Keratinocyte (primary cell): ENCODE data around the gene ZEB2. TPM values are rescaled to one million over a fixed set of nuclear protein-coding genes. Genes with fewer than 3 reads are reported as not detected.

ENCODE experiments used
- DNase-seq: peaks from one replicate; pipeline ENCODE4 v3.0.0-alpha.2; 2011; ENCODE audit warnings: low read depth, missing footprints, low spot score
- FAIRE-seq: peaks from 2 replicates; lab custom pipeline; 2011; peaks lifted over from hg19 to GRCh38; lab: Jason Lieb, UNC
- H2AFZ ChIP-seq: 2 replicates; pipeline ENCODE4 v1.6.0; 2012; ENCODE audit warnings: low read length, control low read depth, inconsistent platforms; ENCODE audit not compliant: control insufficient read depth
- H3K27ac ChIP-seq: 2 replicates; pipeline ENCODE4 v1.5.1; 2011; ENCODE audit warnings: low read length; ENCODE audit not compliant: control insufficient read depth, insufficient read depth
- H3K27me3 ChIP-seq: 3 replicates; pipeline ENCODE4 v1.6.0; 2011; ENCODE audit warnings: low read length; ENCODE audit not compliant: control insufficient read depth, insufficient read depth; ENCODE audit errors: extremely low read depth
- H3K36me3 ChIP-seq, 2 experiments: 2 replicates in 1 of 2; 3 replicates in 1 of 2; pipeline ENCODE4 v1.5.1; 2011; ENCODE audit warnings: low read length in 2 of 2, mild to moderate bottlenecking in 1 of 2; ENCODE audit not compliant: control insufficient read depth in 2 of 2, insufficient read depth in 2 of 2; ENCODE audit errors: extremely low read depth in 1 of 2
- H3K4me1 ChIP-seq: 3 replicates; pipeline ENCODE4 v1.5.1; 2011; ENCODE audit warnings: low read length; ENCODE audit not compliant: control insufficient read depth, insufficient read depth; ENCODE audit errors: extremely low read depth
- H3K4me2 ChIP-seq: 3 replicates; pipeline ENCODE4 v1.6.0; 2011; ENCODE audit warnings: low read depth, low read length; ENCODE audit not compliant: control insufficient read depth, insufficient read depth; ENCODE audit errors: extremely low read depth
- H3K4me3 ChIP-seq, 3 experiments: fragments of 200-600 bp in 1 of 3; sonication (generic) in 1 of 3; 2 replicates in 2 of 3; 3 replicates in 1 of 3; pipeline ENCODE4 v1.5.1; 2011 to 2016; ENCODE audit warnings: low read length in 3 of 3, mild to moderate bottlenecking in 3 of 3, control low read depth in 2 of 3, inconsistent platforms in 1 of 3, low read depth in 1 of 3, mixed read lengths in 1 of 3, mixed run types in 1 of 3, moderate library complexity in 1 of 3; ENCODE audit not compliant: control insufficient read depth in 2 of 3, insufficient read depth in 2 of 3; ENCODE audit errors: extremely low read depth in 1 of 3
- H3K79me2 ChIP-seq: 2 replicates; pipeline ENCODE4 v1.6.0; 2012; ENCODE audit warnings: low read length; ENCODE audit not compliant: control insufficient read depth, insufficient read depth
- H3K9ac ChIP-seq: 3 replicates; pipeline ENCODE4 v1.6.0; 2011; ENCODE audit warnings: low read length; ENCODE audit not compliant: control insufficient read depth, insufficient read depth; ENCODE audit errors: extremely low read depth
- H3K9me1 ChIP-seq: 3 replicates; pipeline ENCODE4 v1.6.0; 2011; ENCODE audit warnings: low read length; ENCODE audit not compliant: control insufficient read depth, insufficient read depth; ENCODE audit errors: extremely low read depth
- H3K9me3 ChIP-seq: 2 replicates; pipeline ENCODE4 v1.5.1; 2012; ENCODE audit warnings: low read depth, low read length; ENCODE audit not compliant: control insufficient read depth
- H4K20me1 ChIP-seq: 3 replicates; pipeline ENCODE4 v1.6.0; 2011; ENCODE audit warnings: low read length; ENCODE audit not compliant: control insufficient read depth, insufficient read depth; ENCODE audit errors: extremely low read depth
- CTCF ChIP-seq, 3 experiments: IDR thresholded peaks in 1 of 3; conservative IDR thresholded peaks in 1 of 3; optimal IDR thresholded peaks in 1 of 3; 2 replicates in 2 of 3; 3 replicates in 1 of 3; pipeline versions ENCODE3 to v1.5.1; 2011; ENCODE audit warnings: low read length in 3 of 3, mild to moderate bottlenecking in 3 of 3, moderate library complexity in 2 of 3, control low read depth in 1 of 3, inconsistent platforms in 1 of 3; ENCODE audit not compliant: insufficient read depth in 2 of 3; ENCODE audit errors: extremely low read depth in 1 of 3
- EZH2 ChIP-seq: IDR thresholded peaks from one replicate; pipeline ENCODE4 v1.6.1; 2012; ENCODE audit warnings: inconsistent platforms, mild to moderate bottlenecking, low read length, moderate library complexity
- dilution Hi-C: fragments of 300-500 bp; cut with MboI; formaldehyde crosslinking; loops from one replicate; pipeline ENCODE4 v1.7.0; 2020; ENCODE audit warnings: low sequenced_read_pairs; ENCODE audit not compliant: extremely low pct_ligation_motif_present
- polyA plus RNA-seq, 5 experiments: library from polyadenylated mRNA; depleted of rRNA in 3 of 5; stranded (reverse) in 3 of 5; stranded (forward) in 1 of 5; unstranded in 1 of 5; fragments of >200 nt; gene quantifications; 1 replicate in 1 of 5; 2 replicates in 3 of 5; 3 replicates in 1 of 5; pipeline versions ENCODE4 v1.2.1 to v1.2.3, GENCODE V29; 2011 to 2012; ENCODE audit warnings: missing spikeins in 2 of 5, low read depth in 1 of 5, low replicate concordance in 1 of 5

Gene ZEB2
- polyA plus RNA-seq, 1 donor (not counting 4 experiments of a cell fraction or from before 2014, with no cell fraction given) = 0.12 TPM

GRCh38 chr2:144559681-144560080 is 39.8 kb upstream of the ZEB2 start:
- dilution Hi-C loops = no loop called here
- Histone ChIP-seq H3K9me1 (no peaks in the 10 kb centered on the region), H3K27ac (no peak overlapping the region), H3K4me1 (no peaks in the 10 kb centered on the region), H3K27me3 (no peaks in the 10 kb centered on the region), H3K79me2 (no peaks in the 10 kb centered on the region), H3K4me3 (no peak overlapping the region), H4K20me1 (no peaks in the 10 kb centered on the region), H2AFZ (no peak overlapping the region), H3K36me3 (no peaks in the 10 kb centered on the region), H3K9me3 (no peaks in the 10 kb centered on the region), H3K9ac (no peak overlapping the region), H3K4me2 (no peak overlapping the region)
- DNase-seq (no peak), FAIRE-seq (peak; percentile 57)
- TF ChIP-seq EZH2 (no peak), CTCF (optimal IDR thresholded peaks at IDR 0.05 in 1 of 3, IDR thresholded peaks at IDR 0.05 in 1 of 3, conservative IDR thresholded peaks at IDR 0.05 in 1 of 3; ENCODE audit: extremely low read depth in 1 of 3, insufficient read depth in 2 of 3, low read length in 3 of 3) (no peak)

- Histone ChIP-seq H4K20me1 (no peaks in the 10 kb centered on the region), H3K9me3 (no peaks in the 10 kb centered on the region), H3K9me1 (no peaks in the 10 kb centered on the region), H3K4me3 (no peak overlapping the region), H3K9ac (no peak overlapping the region), H3K27ac (no peak overlapping the region), H2AFZ (no peak overlapping the region), H3K36me3 (no peaks in the 10 kb centered on the region), H3K27me3 (no peaks in the 10 kb centered on the region), H3K79me2 (no peaks in the 10 kb centered on the region), H3K4me1 (no peaks in the 10 kb centered on the region), H3K4me2 (no peak overlapping the region)
- DNase-seq (no peak), FAIRE-seq (no peak)
- dilution Hi-C loops = no loop called here
- no peak for TF ChIP-seq EZH2
- no peak for TF ChIP-seq CTCF (optimal IDR thresholded peaks at IDR 0.05 in 1 of 3, IDR thresholded peaks at IDR 0.05 in 1 of 3, conservative IDR thresholded peaks at IDR 0.05 in 1 of 3; ENCODE audit: extremely low read depth in 1 of 3, insufficient read depth in 2 of 3, low read length in 3 of 3)
Measured at GRCh38 chr2:144559242-144559641, 39.3 kb upstream of the ZEB2 start.
